ENCODE results near the gene SPART.
"Not testable (repeated sequence)": the region's sequence is repeated elsewhere in the genome, so short reads cannot be mapped to it uniquely, and the experiment has no call there.

The SPART gene

GRCh38 chr13:36313047-36313969 lies 32.9 kb downstream of the SPART start:
- DNase-seq (ENCODE audit: low read depth in 2 of 2): no peak

- no peak for DNase-seq (ENCODE audit: low read depth in 2 of 2)
Observed at GRCh38 chr13:36310417-36311108, 35.6 kb downstream of the SPART start.

DNA sequence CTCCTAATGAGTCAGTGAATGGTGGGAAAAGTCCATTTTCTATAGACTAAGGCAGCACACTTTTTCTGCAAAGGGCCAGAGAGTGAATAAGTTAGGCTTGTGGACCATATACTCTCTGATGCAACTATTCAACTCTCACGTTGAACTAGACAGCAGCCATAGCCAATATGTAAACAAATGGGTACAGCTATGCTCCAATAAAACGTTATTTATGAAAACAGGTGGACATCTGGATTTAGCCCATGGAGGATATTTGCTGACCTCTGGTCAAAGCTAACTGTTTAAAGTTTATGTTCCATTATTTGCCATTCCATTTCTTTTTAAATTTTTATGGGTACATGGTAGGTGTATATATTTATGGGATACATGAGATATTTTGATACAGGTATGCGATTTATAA lies 43.9 kb downstream of the SPART start:
- DNase-seq (ENCODE audit: low read depth in 2 of 2): no peak

- not testable (repeated sequence) for DNase-seq (ENCODE audit: low read depth in 2 of 2)
Observed at GRCh38 chr13:36299469-36299868, 46.7 kb downstream of the SPART start.

GRCh38 chr13:36298535-36299068 lies 47.6 kb downstream of the SPART start:
- DNase-seq (ENCODE audit: low read depth in 2 of 2): no peak

- peak; percentile 33 to 46 for DNase-seq (ENCODE audit: low read depth in 2 of 2)
Observed at GRCh38 chr13:36297366-36298338, 48.5 kb downstream of the SPART start, which contains the start of gene CCDC169. CCDC169 (minus strand) TSS chr13:36297814; CDS start chr13:36297719, 95 bp downstream.

- DNase-seq (ENCODE audit: low read depth in 2 of 2): no peak
Observed at GRCh38 chr13:36294096-36294495, 52.1 kb downstream of the SPART start.

GRCh38 chr13:36293497-36293896 lies 52.7 kb downstream of the SPART start:
- no peak for DNase-seq (ENCODE audit: low read depth in 2 of 2)

DNA sequence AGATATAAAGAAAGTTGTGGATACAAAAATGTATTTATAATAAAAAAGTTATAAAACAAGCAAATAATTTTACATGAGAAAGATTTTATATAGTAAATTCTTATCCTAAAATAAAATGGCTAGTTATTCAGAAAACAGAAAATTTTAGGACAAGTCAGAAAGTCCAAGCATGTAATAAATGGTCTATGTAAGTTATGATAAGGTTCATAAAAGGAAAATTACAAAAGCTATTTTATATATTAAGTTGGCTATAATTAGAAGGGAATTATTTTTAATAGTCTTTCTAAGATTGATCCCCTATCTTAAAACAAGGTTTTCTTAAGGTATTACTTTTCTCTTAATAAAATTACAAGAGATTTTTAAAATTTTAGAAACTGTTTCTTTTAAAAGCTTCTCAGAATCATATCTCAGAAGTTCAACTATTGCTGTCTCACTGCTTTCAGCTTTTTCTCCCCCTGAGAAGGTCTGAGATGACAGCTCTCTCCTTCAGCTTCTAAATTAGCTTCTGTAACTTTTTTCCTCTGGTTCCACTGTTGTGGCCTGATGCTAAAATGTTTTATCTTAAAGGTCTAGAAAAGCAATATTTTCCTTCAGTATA lies 57.3 kb downstream of the SPART start:
- DNase-seq (ENCODE audit: low read depth in 2 of 2): no peak

DNA sequence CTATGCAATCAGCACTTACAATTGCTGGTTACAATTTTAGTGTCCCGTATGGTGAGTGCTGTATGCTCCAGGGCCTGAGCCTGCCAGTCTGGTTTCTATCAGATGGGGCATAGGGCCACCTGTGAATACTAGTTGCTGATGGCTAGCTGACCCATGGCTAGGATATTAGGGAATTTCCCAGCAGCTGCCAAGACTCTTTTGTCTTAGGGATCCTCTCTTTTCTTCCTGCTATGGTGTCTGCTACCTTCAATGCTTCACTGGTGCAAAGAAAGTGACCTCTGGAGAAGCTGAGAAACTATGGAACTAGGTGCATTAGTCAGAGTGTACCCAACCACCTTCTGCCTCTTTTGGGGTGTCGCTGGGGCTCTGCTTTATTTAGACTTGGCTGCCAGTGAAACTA lies 60.2 kb downstream of the SPART start:
- DNase-seq (ENCODE audit: low read depth in 2 of 2): no peak

- DNase-seq (ENCODE audit: low read depth in 2 of 2): no peak
Observed at GRCh38 chr13:36282821-36283432, 63.3 kb downstream of the SPART start.

- no peak for DNase-seq (ENCODE audit: low read depth in 2 of 2)
Observed at GRCh38 chr13:36275190-36276002, 70.8 kb downstream of the SPART start.

- DNase-seq (ENCODE audit: low read depth in 2 of 2): no peak
Observed at GRCh38 chr13:36273431-36273830, 72.8 kb downstream of the SPART start.

DNA sequence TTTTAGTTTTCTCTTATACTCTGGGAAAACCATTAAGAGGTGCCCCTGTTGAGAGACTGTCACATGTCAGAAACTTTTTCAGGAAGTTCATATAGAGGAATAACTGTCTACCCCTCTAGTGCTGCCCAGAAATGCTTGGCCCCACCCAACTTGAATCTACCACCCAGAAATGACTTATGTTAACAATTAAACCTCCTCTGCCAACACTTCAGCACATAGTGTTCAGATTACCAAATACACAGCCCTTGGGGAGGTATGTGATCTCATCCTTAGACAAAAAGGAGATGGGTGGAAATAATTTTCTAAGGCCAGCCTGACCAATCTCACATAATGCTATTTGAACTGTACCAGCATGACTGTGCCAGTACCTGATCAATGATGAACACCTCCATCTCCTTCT lies 84.2 kb downstream of the SPART start:
- DNase-seq (ENCODE audit: low read depth in 2 of 2): no peak

DNA sequence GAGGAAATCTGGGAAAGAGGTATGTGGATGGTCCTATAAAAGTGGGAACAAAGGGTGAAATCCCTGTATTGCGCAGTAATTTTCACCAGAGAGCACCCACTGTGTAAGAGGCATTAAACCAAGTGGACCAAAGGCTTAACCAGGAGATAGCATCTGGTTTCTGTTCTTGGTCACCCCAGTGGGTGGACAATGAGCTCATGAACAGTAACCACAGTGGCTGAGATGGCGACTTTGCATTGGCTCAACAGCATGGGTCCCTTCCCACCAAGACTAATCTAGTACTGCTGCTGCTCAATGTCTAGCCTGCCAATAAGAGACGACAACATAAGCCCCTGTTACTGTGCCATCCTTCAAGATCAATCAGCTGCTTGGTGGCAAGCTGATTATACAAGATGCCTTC lies 85.2 kb downstream of the SPART start:
- DNase-seq (ENCODE audit: low read depth in 2 of 2): no peak

DNA sequence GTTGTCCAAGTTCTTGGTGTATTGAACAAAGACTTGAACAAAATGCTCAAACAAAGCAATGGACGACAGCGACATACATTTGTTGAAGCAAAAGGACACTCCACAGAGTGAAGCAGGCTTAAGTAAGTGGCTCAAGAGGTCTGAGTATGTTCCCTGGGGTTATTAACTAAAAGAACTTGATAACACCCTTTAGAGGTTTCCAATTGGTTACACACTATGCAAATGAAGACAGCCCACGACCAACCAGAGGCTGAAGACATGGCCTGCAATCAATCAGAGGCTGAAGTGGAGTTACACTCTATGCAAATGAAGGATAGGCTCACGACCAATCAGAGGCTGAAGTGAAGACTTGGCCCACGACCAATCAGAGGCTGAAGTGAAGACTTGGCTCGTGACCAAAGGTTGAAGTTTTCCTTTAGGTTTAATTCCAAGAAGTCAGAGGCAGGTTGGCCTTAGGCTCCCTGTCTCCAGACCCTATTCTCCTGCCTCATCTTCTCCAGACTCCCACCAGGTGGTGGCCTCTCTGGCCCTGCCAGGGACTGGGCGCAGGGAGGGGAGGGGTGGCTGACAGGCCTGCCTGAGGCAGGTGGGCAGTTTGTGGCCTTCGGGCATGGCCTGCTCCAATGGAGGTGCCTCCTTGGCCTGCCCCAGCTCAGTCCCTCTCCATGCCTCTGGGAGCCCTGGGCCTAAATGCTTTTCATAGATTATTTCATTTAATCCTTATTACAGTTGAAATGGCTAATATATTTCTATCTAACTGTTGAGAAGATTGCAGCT lies 86.6 kb downstream of the SPART start:
- no peak for DNase-seq (ENCODE audit: low read depth in 2 of 2)

- DNase-seq (ENCODE audit: low read depth in 2 of 2): no peak
Observed at GRCh38 chr13:36258831-36259230, 87.4 kb downstream of the SPART start.
